Upper lobe of left lung (tissue), 6 donors: ENCODE measurements around the gene OTOG. TPM values are rescaled to one million over a fixed set of nuclear protein-coding genes. Genes with fewer than 3 reads are reported as not detected.

Experiments used
- ATAC-seq, 2 donors: fragments of 200-7000 bp; cut with Tn5 transposase; one replicate each; pipeline ENCODE4 v1.9.1; 2022; ENCODE audit warnings: mild to moderate bottlenecking in 2 of 2, moderate library complexity in 2 of 2; ENCODE audit not compliant: low FRiP score in 2 of 2
- DNase-seq, 2 donors: peaks; one replicate each; pipeline ENCODE4 v3.0.0-alpha.2; 2019 to 2020
- H3K27ac ChIP-seq, 4 donors: fragments of 200-600 bp; sonication (generic); one replicate each; pipeline ENCODE4 v1.5.1; 2016 to 2019
- H3K27me3 ChIP-seq, 4 donors: fragments of 200-600 bp; sonication (generic); one replicate each; pipeline ENCODE4 v1.5.1; 2017 to 2019
- H3K36me3 ChIP-seq, 4 donors: fragments of 200-600 bp; sonication (generic); one replicate each; pipeline ENCODE4 v1.5.1; 2016 to 2019
- H3K4me1 ChIP-seq, 4 donors: fragments of 200-600 bp; sonication (generic); one replicate each; pipeline ENCODE4 v1.5.1; 2018 to 2019
- H3K4me3 ChIP-seq, 4 donors: fragments of 200-600 bp; sonication (generic); one replicate each; pipeline ENCODE4 v1.5.1; 2017 to 2019; ENCODE audit warnings: mild to moderate bottlenecking in 2 of 4, moderate library complexity in 1 of 4
- H3K9me3 ChIP-seq, 4 donors: fragments of 200-600 bp; sonication (generic); one replicate each; pipeline ENCODE4 v1.5.1; 2018 to 2019
- EP300 ChIP-seq, 4 donors: sonication (generic); formaldehyde crosslinking; IDR thresholded peaks; one replicate each; pipeline ENCODE4 v1.5.1; 2017; ENCODE audit warnings: antibody characterized with exemption in 4 of 4, control low read depth in 2 of 4
- POLR2A ChIP-seq, 4 donors: fragments of 450-650 bp; IDR thresholded peaks; one replicate each; pipeline ENCODE4 v1.5.1; 2016 to 2017; ENCODE audit warnings: antibody characterized with exemption in 4 of 4, mild to moderate bottlenecking in 2 of 4
- POLR2AphosphoS5 ChIP-seq, 2 donors: sonication (generic); formaldehyde crosslinking; IDR thresholded peaks; one replicate each; pipeline ENCODE4 v1.5.1; 2017; ENCODE audit warnings: antibody characterized with exemption in 2 of 2
- WGBS, 2 donors: methylation state at CpG; one replicate each; pipeline ENCODE4 v1.1.5; 2017 to 2018; 5-methylcytosine and 5-hydroxymethylcytosine counted together
- total RNA-seq, 6 donors: library from RNA; depleted of rRNA in 4 of 6; stranded (reverse); fragments of >200 nt in 4 of 6; gene quantifications; one replicate each; pipeline versions ENCODE4 v1.1.0 to v1.2.1, GENCODE V29; 2016 to 2021
- TF ChIP-seq, protein P1 (sequence below), 6 experiments: fragments of 450-650 bp in 4 of 6; fragments of 200-600 bp in 2 of 6; sonication (generic) in 2 of 6; IDR thresholded peaks; one replicate each; pipeline ENCODE4 v1.5.1; 2016 to 2019; ENCODE audit warnings: antibody characterized with exemption in 6 of 6
- donor health status: DM: no; HTN: no; CAD: no; lungs with moderate emphysema.
- donor health status: DM: no; HTN: yes; CAD: no; lungs with severe emphysema.

Gene OTOG
- total RNA-seq, 6 donors from 2014 or later, result not detected

DNA sequence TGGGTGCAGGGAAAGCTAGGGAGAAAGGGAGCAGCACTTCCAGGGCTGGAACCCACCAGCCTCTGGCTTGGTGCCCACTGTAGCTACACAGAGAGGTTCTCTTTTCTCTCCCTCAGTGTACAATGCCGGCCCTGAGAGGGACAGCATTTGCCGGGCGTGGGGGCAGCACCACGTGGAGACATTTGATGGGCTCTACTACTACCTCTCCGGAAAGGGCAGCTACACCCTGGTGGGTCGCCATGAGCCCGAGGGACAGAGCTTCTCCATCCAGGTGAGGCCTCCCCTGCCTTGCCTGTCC is 6.1 kb downstream of the OTOG start:
- H3K27me3 ChIP-seq, result no peaks in the 10 kb centered on the region
- no peaks in the 10 kb centered on the region for H3K9me3 ChIP-seq
- H3K27ac ChIP-seq, result no peak overlapping the region
- no peaks in the 10 kb centered on the region for H3K4me1 ChIP-seq
- no peak overlapping the region for H3K4me3 ChIP-seq
- ATAC-seq (peak in 1 of 2 donors; percentile 1), DNase-seq (no peak)
- no peak for TF ChIP-seq POLR2A (IDR thresholded peaks at IDR 0.05)
- TF ChIP-seq, protein P1, sequence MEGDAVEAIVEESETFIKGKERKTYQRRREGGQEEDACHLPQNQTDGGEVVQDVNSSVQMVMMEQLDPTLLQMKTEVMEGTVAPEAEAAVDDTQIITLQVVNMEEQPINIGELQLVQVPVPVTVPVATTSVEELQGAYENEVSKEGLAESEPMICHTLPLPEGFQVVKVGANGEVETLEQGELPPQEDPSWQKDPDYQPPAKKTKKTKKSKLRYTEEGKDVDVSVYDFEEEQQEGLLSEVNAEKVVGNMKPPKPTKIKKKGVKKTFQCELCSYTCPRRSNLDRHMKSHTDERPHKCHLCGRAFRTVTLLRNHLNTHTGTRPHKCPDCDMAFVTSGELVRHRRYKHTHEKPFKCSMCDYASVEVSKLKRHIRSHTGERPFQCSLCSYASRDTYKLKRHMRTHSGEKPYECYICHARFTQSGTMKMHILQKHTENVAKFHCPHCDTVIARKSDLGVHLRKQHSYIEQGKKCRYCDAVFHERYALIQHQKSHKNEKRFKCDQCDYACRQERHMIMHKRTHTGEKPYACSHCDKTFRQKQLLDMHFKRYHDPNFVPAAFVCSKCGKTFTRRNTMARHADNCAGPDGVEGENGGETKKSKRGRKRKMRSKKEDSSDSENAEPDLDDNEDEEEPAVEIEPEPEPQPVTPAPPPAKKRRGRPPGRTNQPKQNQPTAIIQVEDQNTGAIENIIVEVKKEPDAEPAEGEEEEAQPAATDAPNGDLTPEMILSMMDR (IDR thresholded peaks at IDR 0.05), result no peak
- no peaks in the 10 kb centered on the region for H3K36me3 ChIP-seq
- WGBS, 2 donors, result 84 to 90% methylated on average over 7 of the region's 7 CpGs

DNA sequence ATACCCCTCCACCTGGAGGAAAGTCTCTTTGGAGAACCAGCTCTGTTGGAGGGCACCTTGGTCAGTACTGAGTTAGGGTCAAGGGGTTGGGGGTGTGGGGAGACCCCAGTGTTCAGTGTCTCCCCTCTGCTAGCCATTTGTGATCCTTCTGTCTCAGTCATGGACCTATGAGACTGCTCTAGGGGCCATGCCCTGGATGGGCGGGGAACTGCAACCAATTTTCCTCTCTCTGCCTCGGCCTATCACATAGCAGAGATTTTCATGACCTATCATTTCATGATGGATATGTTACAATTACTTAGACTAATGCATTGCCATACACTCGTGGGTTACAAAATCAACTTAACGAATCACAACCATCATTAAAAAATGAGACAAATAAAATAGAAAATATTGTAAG is 7.4 kb downstream of the OTOG start:
- DNase-seq, result no peak
- no peak for ATAC-seq
- H3K4me3 ChIP-seq, result no peak overlapping the region
- WGBS, 2 donors, result 88 to 91% methylated on average over 4 of the region's 4 CpGs
- TF ChIP-seq POLR2A (IDR thresholded peaks at IDR 0.05) (no peak), EP300 (IDR thresholded peaks at IDR 0.05) (no peak), POLR2AphosphoS5 (IDR thresholded peaks at IDR 0.05) (no peak)
- TF ChIP-seq, protein P1 (IDR thresholded peaks at IDR 0.05), result no peak
- no peaks in the 10 kb centered on the region for H3K9me3 ChIP-seq
- no peaks in the 10 kb centered on the region for H3K36me3 ChIP-seq
- H3K27me3 ChIP-seq, result no peaks in the 10 kb centered on the region
- no peak overlapping the region for H3K27ac ChIP-seq
- H3K4me1 ChIP-seq, result no peaks in the 10 kb centered on the region

DNA sequence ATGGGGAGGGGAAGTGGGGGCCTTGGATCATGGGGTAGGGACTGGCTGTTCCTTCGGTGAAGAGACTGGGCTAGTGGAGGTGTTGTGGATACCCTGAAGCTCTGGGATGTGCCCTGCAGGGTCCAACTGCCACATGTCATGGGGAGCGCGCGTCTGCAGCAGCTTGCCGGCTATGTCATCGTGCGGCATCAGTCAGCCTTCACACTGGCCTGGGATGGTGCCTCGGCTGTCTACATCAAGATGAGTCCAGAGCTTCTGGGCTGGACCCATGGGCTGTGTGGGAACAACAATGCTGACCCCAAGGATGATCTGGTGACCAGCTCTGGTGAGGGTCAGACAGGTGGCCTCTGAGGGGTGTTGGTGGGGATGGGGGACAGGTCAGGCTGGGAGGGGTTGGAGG is 9.9 kb downstream of the OTOG start:
- ATAC-seq (no peak), DNase-seq (peak in 1 of 2 donors; percentile 12)
- no peaks in the 10 kb centered on the region for H3K36me3 ChIP-seq
- 56 to 89% methylated on average over 1 to 8 of the region's 8 CpGs for WGBS, 2 donors
- no peaks in the 10 kb centered on the region for H3K4me1 ChIP-seq
- H3K4me3 ChIP-seq, result no peak overlapping the region
- TF ChIP-seq, protein P1 (IDR thresholded peaks at IDR 0.05), result no peak
- TF ChIP-seq EP300 (IDR thresholded peaks at IDR 0.05), result no peak
- TF ChIP-seq POLR2A (IDR thresholded peaks at IDR 0.05), result no peak
- no peak for TF ChIP-seq POLR2AphosphoS5 (IDR thresholded peaks at IDR 0.05)
- H3K27me3 ChIP-seq, result no peaks in the 10 kb centered on the region
- no peak overlapping the region for H3K27ac ChIP-seq
- no peaks in the 10 kb centered on the region for H3K9me3 ChIP-seq

DNA sequence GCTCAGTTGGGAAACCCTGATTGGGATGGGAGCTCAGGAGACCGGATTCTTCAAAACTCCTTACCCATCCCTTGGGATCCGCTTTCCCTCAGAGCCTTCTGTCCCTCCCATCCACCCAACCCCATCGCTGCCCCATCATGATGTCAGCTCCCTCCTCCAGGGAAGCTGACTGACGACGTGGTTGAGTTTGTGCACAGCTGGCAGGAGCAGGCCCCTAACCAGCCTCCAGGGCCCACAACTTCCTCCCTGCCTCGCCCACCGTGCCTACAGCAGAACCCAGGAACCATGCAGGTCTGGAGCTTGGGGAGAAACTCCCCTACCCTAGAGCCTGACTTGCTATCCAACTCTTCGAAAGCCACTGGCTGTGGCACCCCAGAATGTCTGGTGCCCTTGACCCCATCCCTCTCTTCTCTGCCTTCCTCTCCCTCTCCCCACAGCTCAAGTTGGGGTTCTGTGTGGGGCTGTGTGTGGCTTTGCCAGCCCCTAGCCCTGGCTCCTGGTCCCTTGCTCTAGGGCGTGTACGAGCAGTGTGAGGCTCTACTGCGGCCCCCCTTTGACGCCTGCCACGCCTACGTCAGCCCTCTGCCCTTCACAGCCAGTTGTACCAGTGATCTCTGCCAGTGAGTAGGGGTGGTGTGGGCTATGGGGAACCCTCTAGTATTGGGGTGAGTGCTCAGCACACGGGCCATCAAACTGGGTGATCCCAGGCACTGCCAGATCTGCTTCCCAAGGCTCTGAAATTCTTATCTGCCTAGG is 11.1 kb downstream of the OTOG start:
- no peaks in the 10 kb centered on the region for H3K27me3 ChIP-seq
- H3K4me3 ChIP-seq, result no peak overlapping the region
- no peaks in the 10 kb centered on the region for H3K36me3 ChIP-seq
- DNase-seq (peak in 1 of 2 donors; percentile 16), ATAC-seq (no peak)
- no peak overlapping the region for H3K27ac ChIP-seq
- H3K9me3 ChIP-seq, result no peaks in the 10 kb centered on the region
- TF ChIP-seq, protein P1 (IDR thresholded peaks at IDR 0.05), result no peak
- TF ChIP-seq EP300 (IDR thresholded peaks at IDR 0.05) (no peak), POLR2A (IDR thresholded peaks at IDR 0.05) (no peak), POLR2AphosphoS5 (IDR thresholded peaks at IDR 0.05) (no peak)
- no peaks in the 10 kb centered on the region for H3K4me1 ChIP-seq
- WGBS, 2 donors, result 82 to 87% methylated on average over 14 of the region's 15 CpGs

DNA sequence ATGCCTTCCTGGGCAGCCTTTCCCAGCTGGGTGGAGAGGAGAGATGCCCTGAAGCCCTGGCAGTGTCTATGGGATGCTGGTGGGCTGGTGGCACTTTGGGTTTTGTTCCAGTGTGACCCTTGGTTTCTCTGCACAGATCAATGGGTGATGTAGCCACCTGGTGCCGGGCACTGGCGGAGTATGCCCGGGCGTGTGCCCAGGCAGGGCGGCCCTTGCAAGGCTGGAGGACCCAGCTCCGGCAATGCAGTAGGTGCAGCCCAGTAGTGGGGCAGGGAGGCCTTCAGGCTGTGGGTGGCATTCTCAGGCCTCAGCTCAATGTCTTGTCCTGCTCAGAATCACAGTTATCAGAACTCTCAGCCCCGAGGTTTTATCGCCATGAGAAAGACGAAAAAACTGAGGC is 11.9 kb downstream of the OTOG start:
- WGBS, 2 donors, result 92 to 95% methylated on average over 4 to 9 of the region's 9 CpGs
- DNase-seq, result peak; percentile 2 to 42

More for the DNA sequence above, 11.9 kb downstream of the OTOG start:
- Histone ChIP-seq H3K27me3 (no peaks in the 10 kb centered on the region), H3K4me3 (no peak overlapping the region), H3K9me3 (no peaks in the 10 kb centered on the region), H3K27ac (no peak overlapping the region), H3K36me3 (no peaks in the 10 kb centered on the region), H3K4me1 (no peaks in the 10 kb centered on the region)
- no peak for ATAC-seq
- no peak for TF ChIP-seq POLR2AphosphoS5 (IDR thresholded peaks at IDR 0.05)
- no peak for TF ChIP-seq POLR2A (IDR thresholded peaks at IDR 0.05)
- TF ChIP-seq, protein P1 (IDR thresholded peaks at IDR 0.05), result no peak
- TF ChIP-seq EP300 (IDR thresholded peaks at IDR 0.05), result no peak
